ENCODE results near the gene PPP4R4.

GRCh38 chr14:94224040-94224439, 49.9 kb downstream of the PPP4R4 start:
- TF ChIP-seq EZH2 (IDR thresholded peaks at IDR 0.05; ENCODE audit: insufficient read depth, poor library complexity, severe bottlenecking) = no peak
- TF ChIP-seq EZH2phosphoT487 (IDR thresholded peaks at IDR 0.05; ENCODE audit: insufficient read depth, low read depth) = no peak

All from GM23248 (cell line).